Measurements from ENCODE around the gene HMGCS2. TPM values are rescaled to one million over a fixed set of nuclear protein-coding genes. Genes with fewer than 3 reads are reported as not detected.

Gene HMGCS2
- total RNA-seq, 2 experiments from 2014 or later: not detected

DNA sequence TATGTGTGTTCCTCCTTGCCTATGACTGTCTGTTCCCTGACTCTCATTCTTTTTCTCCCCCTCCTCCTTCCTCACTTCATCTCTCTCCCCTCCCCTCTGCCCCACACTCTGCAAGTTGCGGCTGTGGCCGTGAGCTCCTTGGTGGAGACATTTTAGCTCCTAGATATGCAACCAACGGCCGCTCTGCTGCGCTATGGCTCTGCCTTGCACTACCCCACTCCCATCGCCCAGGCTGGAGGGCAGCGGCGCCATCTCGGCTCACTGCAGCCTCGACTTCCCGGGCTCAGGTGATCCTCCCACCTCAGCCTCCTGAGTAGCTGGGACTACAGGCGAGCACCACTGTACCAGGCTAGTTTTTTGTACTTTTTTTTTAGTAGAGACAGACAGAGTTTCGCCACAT, 37.0 kb upstream of the HMGCS2 start:
- intact Hi-C loops (cut with micrococcal nuclease; ENCODE audit: unreplicated experiment): loop anchor here (10.0 kb wide), 1 partner anchor 191 kb away; no protein-coding TSS in a partner anchor
- ChIA-PET CTCF (ENCODE audit: unreplicated experiment) (no interaction called here), POLR2A (no interaction called here)
- Histone ChIP-seq H4K20me1 (ENCODE audit: insufficient read depth, low read length) (no peaks in the 10 kb centered on the region), H2AFZ (ENCODE audit: low read length) (no peak overlapping the region), H3K9me3 (ENCODE audit: low read length) (no peaks in the 10 kb centered on the region), H3K4me1 (ENCODE audit: insufficient read depth, low read length, poor library complexity, severe bottlenecking) (no peaks in the 10 kb centered on the region), H3K79me2 (ENCODE audit: insufficient read depth, low read depth, low read length) (no peaks in the 10 kb centered on the region), H3K36me3 (ENCODE audit: insufficient read depth, low read length) (no peaks in the 10 kb centered on the region), H3K9me2 (ENCODE audit: insufficient read depth, low read length) (no peaks in the 10 kb centered on the region), H3K27ac (ENCODE audit: low read depth, low read length, poor library complexity, severe bottlenecking) (no peak overlapping the region), H3K4me2 (ENCODE audit: low read length) (no peak overlapping the region), H3K4me3 (ENCODE audit: low read depth, low read length, poor library complexity, severe bottlenecking) (no peak overlapping the region)
- no peak for DNase-seq (ENCODE audit: low spot score)
- no peak for TF ChIP-seq EZH2phosphoT487 (IDR thresholded peaks at IDR 0.05; ENCODE audit: borderline replicate concordance, low read depth, low read length)
- TF ChIP-seq CTCF (conservative IDR thresholded peaks at IDR 0.05; ENCODE audit: low read length): no peak
- BruUV-seq (replicated peaks): no TSS peak

DNA sequence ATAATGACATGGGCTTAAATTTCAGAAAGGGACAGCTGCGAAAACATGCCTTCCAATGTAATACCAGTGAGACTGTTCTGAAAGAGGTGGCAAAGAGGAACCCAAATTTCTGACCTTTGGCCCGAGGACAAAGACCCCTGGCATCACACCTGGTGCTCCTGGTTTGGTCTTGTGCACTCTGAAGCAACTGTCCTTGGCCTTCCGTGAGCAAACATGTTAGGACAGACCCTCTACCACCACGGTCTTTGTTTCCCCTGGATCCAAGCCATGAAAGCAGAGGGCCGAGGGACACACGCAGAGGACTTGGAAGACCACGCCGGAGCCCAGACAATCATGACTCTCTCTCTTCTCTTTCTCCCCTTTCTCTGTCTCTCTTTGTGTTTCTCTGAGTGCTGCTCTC, 36.5 kb upstream of the HMGCS2 start:
- H3K79me2 ChIP-seq (ENCODE audit: insufficient read depth, low read depth, low read length): no peaks in the 10 kb centered on the region
- no peak overlapping the region for H3K27ac ChIP-seq (ENCODE audit: low read depth, low read length, poor library complexity, severe bottlenecking)
- H3K36me3 ChIP-seq (ENCODE audit: insufficient read depth, low read length): no peaks in the 10 kb centered on the region
- intact Hi-C loops (cut with micrococcal nuclease; ENCODE audit: unreplicated experiment): loop anchor here (10.0 kb wide), 1 partner anchor 190 kb away; no protein-coding TSS in a partner anchor
- H4K20me1 ChIP-seq (ENCODE audit: insufficient read depth, low read length): no peaks in the 10 kb centered on the region
- no peak overlapping the region for H3K4me2 ChIP-seq (ENCODE audit: low read length)
- H3K4me3 ChIP-seq (ENCODE audit: low read depth, low read length, poor library complexity, severe bottlenecking): no peak overlapping the region
- H3K9me3 ChIP-seq (ENCODE audit: low read length): no peaks in the 10 kb centered on the region
- TF ChIP-seq CTCF (conservative IDR thresholded peaks at IDR 0.05; ENCODE audit: low read length) (no peak), EZH2phosphoT487 (IDR thresholded peaks at IDR 0.05; ENCODE audit: borderline replicate concordance, low read depth, low read length) (no peak)
- BruUV-seq (replicated peaks): no TSS peak
- ChIA-PET CTCF (ENCODE audit: unreplicated experiment) (no interaction called here), POLR2A (no interaction called here)
- H3K9me2 ChIP-seq (ENCODE audit: insufficient read depth, low read length): no peaks in the 10 kb centered on the region
- no peak overlapping the region for H2AFZ ChIP-seq (ENCODE audit: low read length)
- DNase-seq (ENCODE audit: low spot score): no peak
- no peaks in the 10 kb centered on the region for H3K4me1 ChIP-seq (ENCODE audit: insufficient read depth, low read length, poor library complexity, severe bottlenecking)

- no peaks in the 10 kb centered on the region for H3K4me1 ChIP-seq (ENCODE audit: insufficient read depth, low read length, poor library complexity, severe bottlenecking)
- ChIA-PET POLR2A (no interaction called here), CTCF (ENCODE audit: unreplicated experiment) (no interaction called here)
- no peak for DNase-seq (ENCODE audit: low spot score)
- no peaks in the 10 kb centered on the region for H3K9me2 ChIP-seq (ENCODE audit: insufficient read depth, low read length)
- H2AFZ ChIP-seq (ENCODE audit: low read length): no peak overlapping the region
- no peaks in the 10 kb centered on the region for H3K9me3 ChIP-seq (ENCODE audit: low read length)
- TF ChIP-seq CTCF (conservative IDR thresholded peaks at IDR 0.05; ENCODE audit: low read length) (no peak), EZH2phosphoT487 (IDR thresholded peaks at IDR 0.05; ENCODE audit: borderline replicate concordance, low read depth, low read length) (no peak)
- no peaks in the 10 kb centered on the region for H3K79me2 ChIP-seq (ENCODE audit: insufficient read depth, low read depth, low read length)
- H3K36me3 ChIP-seq (ENCODE audit: insufficient read depth, low read length): no peaks in the 10 kb centered on the region
- H3K4me3 ChIP-seq (ENCODE audit: low read depth, low read length, poor library complexity, severe bottlenecking): no peak overlapping the region
- intact Hi-C loops (cut with micrococcal nuclease; ENCODE audit: unreplicated experiment): loop anchor here (10.0 kb wide), 1 partner anchor 185 kb away; no protein-coding TSS in a partner anchor
- no peaks in the 10 kb centered on the region for H4K20me1 ChIP-seq (ENCODE audit: insufficient read depth, low read length)
- H3K4me2 ChIP-seq (ENCODE audit: low read length): no peak overlapping the region
- BruUV-seq (replicated peaks): no TSS peak
- no peak overlapping the region for H3K27ac ChIP-seq (ENCODE audit: low read depth, low read length, poor library complexity, severe bottlenecking)
Observed at GRCh38 chr1:119799599-119800177, 31.0 kb upstream of the HMGCS2 start.

Data from OCI-LY7 (cell line).